Activated naive CD4-positive, alpha-beta T cell treated with anti-CD3 and anti-CD28 coated beads, Interleukin-2, amount 50 U/mL, for 24 hours (primary cell): Measurements from ENCODE around the gene NCF4.

Source experiments
- H3K27ac Mint-ChIP-seq: one replicate; pipeline ENCODE4 v1.8.0; 2021; ENCODE audit warnings: mild to moderate bottlenecking, mixed read lengths
- H3K27me3 Mint-ChIP-seq: one replicate; pipeline ENCODE4 v1.8.0; 2021; ENCODE audit warnings: mixed read lengths
- H3K36me3 Mint-ChIP-seq: one replicate; pipeline ENCODE4 v1.8.0; 2021; ENCODE audit warnings: mixed read lengths
- H3K4me1 Mint-ChIP-seq: one replicate; pipeline ENCODE4 v1.8.0; 2021; ENCODE audit warnings: mixed read lengths
- H3K4me3 Mint-ChIP-seq: one replicate; pipeline ENCODE4 v1.8.0; 2021; ENCODE audit warnings: mild to moderate bottlenecking, mixed read lengths
- H3K9me3 Mint-ChIP-seq: one replicate; pipeline ENCODE4 v1.8.0; 2021; ENCODE audit warnings: mixed read lengths

Gene NCF4

DNA sequence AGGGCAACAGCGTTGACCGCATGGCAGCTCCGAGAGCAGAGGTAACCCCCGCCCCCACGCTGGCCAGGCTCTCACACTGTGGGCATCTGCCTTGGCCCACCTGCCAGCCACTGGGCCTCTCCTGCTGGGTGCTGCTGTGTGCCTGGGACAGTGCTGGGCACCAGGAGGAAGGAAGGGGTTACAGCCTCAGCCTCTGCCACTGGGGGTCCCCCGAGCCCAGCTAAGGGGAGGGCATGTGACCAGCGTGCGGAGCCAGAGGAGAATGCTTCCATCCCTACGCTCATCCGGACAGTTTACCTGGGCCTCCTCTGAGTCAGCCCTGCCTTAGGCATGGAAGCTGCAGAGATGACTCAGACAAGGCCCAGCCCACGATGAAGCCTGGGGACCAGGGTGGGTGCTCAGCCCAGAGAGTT is 10.9 kb downstream of the NCF4 start:
- Mint-ChIP-seq H3K27ac (no peak overlapping the region), H3K4me3 (no peak overlapping the region), H3K36me3 (no peaks in the 10 kb centered on the region), H3K9me3 (no peaks in the 10 kb centered on the region), H3K4me1 (peaks cover 4% of the 10 kb centered on the region), H3K27me3 (peaks cover 1% of the 10 kb centered on the region)

DNA sequence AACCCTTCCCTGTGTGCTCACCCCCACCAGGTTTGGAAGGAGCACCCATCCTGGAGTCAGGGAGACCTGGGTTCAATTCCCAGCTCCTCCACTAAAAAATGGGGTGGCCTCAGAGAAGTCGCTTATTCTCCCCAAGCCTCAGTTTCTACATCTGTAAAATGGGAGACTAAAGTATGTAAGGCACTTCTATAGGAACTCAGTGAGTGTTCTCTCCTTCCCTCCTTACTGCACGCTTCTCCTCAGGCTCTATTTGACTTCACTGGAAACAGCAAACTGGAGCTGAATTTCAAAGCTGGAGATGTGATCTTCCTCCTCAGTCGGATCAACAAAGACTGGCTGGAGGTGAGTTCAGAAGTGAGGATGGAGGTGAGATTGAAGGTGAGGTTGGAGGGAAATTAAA is 11.3 kb downstream of the NCF4 start:
- Mint-ChIP-seq H3K9me3 (no peaks in the 10 kb centered on the region), H3K4me3 (no peak overlapping the region), H3K27ac (no peak overlapping the region), H3K27me3 (peaks cover 1% of the 10 kb centered on the region), H3K36me3 (no peaks in the 10 kb centered on the region), H3K4me1 (peaks cover 4% of the 10 kb centered on the region)

DNA sequence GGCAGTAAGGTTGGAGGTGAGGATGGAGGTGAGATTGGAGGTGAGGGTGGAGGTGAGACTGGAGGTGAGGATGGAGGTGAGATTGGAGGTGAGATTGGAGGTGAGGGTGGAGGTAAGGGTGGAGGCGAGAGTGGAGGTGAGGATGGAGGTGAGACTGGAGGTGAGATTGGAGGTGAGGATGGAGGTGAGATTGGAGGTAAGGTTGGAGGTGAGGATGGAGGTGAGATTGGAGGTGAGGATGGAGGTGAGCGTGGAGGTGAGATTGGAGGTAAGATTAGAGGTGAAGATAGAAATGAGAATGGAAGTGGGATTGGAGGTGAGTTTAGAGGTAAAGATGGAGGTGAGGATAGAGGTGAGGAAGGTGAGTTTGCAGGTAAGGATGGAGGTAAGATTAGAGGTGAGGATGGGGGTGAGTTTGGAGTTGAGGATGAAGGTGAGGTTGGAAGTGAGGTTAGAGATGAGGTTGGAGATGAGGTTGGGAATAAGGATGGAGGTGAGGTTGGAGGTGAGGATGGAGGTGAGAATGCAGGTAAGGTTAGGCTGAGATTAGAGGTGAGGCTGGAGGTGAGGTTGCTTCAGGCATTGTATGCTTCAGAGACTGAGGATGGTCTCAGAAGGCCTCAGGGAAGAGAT is 12.2 kb downstream of the NCF4 start:
- H3K27ac Mint-ChIP-seq: no peak overlapping the region
- H3K36me3 Mint-ChIP-seq: no peaks in the 10 kb centered on the region
- H3K9me3 Mint-ChIP-seq: no peaks in the 10 kb centered on the region
- peaks cover 1% of the 10 kb centered on the region for H3K27me3 Mint-ChIP-seq
- H3K4me3 Mint-ChIP-seq: no peak overlapping the region
- H3K4me1 Mint-ChIP-seq: peaks cover 4% of the 10 kb centered on the region

DNA sequence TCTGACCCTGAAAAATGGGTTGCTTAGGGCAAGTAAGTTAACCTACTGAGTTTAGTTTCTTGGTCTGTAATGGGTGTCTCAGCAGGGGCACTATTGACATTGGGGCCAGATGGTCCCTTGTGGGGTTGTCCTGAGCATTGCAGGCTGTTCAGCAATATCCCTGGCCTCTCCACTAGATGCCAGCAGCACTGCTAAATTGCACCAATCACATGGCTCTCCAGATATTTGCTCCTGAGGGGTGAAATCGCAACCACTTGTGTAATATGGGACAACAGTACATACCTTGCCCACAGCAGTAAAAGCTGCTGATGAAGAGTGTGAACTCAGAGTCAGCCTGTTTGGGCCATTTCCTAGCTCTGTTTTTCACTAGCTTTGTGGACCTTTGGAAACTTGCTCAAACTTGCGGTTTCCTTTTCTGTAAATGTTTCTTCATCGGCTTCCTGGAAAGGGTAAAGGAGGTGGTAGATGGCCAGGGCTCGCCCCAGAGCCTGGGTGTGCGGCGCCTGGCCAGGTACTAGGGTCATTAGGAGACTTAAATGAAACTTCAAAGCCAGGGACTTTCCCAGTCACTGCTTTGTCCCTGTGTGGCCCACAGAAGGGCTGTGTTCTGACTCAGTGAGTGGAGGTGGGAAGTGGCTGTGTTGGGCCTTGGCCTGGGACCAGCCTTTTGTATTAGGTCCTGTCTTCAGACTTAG is 13.0 kb downstream of the NCF4 start:
- Mint-ChIP-seq H3K27ac (no peak overlapping the region), H3K4me3 (no peak overlapping the region), H3K36me3 (no peaks in the 10 kb centered on the region), H3K4me1 (peaks cover 4% of the 10 kb centered on the region), H3K27me3 (peaks cover 1% of the 10 kb centered on the region), H3K9me3 (no peaks in the 10 kb centered on the region)

DNA sequence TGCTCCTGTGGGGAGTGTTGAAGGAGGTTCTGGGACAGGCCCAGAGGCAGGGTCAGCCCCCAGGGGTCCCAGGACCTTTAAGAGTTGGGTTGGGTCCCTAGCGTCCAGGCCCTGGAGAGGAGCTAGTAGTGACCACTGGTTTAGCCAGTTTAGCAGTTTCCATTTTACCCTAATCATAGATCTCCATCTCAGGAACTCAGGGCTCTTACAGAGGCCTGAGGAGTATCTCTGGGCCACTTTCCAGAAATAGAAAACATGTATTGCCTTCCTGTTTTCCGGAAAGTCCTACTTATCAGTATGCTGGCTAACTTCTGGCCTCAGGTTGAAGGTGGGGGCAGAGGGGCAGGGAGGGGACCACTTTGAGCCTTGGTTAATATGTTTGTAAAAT is 13.5 kb downstream of the NCF4 start:
- no peak overlapping the region for H3K27ac Mint-ChIP-seq

DNA sequence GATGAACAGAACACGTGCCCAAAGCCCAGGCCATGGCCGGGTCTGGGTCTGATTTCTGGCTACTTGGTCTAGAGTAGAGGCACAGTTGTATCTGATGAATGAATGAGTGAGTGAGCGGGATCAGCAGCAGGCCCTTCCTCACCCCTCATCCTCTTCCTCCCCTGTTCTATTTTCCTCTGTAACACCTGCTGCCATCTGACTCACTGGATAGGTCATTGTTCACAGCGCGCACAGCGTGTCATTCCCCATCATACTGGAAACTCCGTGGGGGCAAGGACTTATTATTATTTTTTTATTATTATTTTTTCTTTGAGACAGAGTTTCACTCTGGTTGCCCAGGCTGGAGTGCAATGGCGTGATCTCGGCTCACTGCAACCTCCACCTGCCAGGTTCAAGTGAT is 13.9 kb downstream of the NCF4 start:
- Mint-ChIP-seq H3K27ac (no peak overlapping the region), H3K4me3 (no peak overlapping the region), H3K4me1 (peaks cover 4% of the 10 kb centered on the region)

More for the DNA sequence above, 13.5 kb downstream of the NCF4 start:
- Mint-ChIP-seq H3K9me3 (no peaks in the 10 kb centered on the region), H3K36me3 (no peaks in the 10 kb centered on the region), H3K4me1 (peaks cover 4% of the 10 kb centered on the region), H3K4me3 (no peak overlapping the region), H3K27me3 (peaks cover 1% of the 10 kb centered on the region)

DNA sequence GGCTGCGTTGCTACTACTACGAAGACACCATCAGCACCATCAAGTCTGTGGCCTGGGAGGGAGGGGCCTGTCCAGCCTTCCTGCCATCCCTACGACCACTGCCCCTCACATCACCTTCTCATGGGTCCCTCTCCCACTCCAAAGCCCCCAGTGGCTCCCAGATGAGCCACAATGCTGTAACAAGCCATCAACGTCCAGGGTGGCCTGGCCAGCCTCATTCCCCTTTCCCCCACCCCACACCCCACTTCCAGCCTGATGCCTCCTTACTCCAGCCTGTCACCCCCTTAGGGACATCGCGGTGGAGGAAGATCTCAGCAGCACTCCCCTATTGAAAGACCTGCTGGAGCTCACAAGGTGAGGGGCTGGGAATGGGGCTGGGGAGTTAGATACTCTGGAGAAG is 14.9 kb downstream of the NCF4 start:
- H3K36me3 Mint-ChIP-seq: no peaks in the 10 kb centered on the region
- H3K27me3 Mint-ChIP-seq: no peaks in the 10 kb centered on the region
- H3K4me3 Mint-ChIP-seq: no peak overlapping the region
- no peaks in the 10 kb centered on the region for H3K9me3 Mint-ChIP-seq
- peaks cover 4% of the 10 kb centered on the region for H3K4me1 Mint-ChIP-seq
- H3K27ac Mint-ChIP-seq: no peak overlapping the region

More for the DNA sequence above, 13.9 kb downstream of the NCF4 start:
- Mint-ChIP-seq H3K27me3 (peaks cover 1% of the 10 kb centered on the region), H3K9me3 (no peaks in the 10 kb centered on the region), H3K36me3 (no peaks in the 10 kb centered on the region)

DNA sequence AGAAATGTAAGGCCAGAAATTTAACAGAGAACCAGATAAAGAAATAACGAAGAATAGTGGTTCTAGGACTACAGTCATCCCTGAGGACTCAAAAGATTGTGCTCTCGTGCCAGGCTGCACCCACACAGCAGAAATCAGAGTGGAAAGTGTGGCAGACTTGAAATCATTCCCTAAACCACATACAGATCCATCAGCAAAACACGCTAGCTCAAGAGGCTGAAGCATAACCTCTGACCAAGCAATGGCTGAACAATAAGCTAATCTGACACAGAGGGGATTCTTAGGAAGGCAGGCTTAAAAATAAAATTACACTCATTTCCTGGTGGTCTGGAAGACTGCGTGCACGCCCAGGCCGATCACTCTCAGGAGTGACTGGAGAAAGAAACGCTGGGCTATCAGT is 19.0 kb downstream of the NCF4 start:
- H3K9me3 Mint-ChIP-seq: peaks cover 6% of the 10 kb centered on the region
- H3K4me3 Mint-ChIP-seq: no peak overlapping the region
- H3K27ac Mint-ChIP-seq: peak overlapping the region; percentile 68
- H3K27me3 Mint-ChIP-seq: no peaks in the 10 kb centered on the region
- peaks cover 3% of the 10 kb centered on the region for H3K36me3 Mint-ChIP-seq
- H3K4me1 Mint-ChIP-seq: peaks cover 8% of the 10 kb centered on the region

DNA sequence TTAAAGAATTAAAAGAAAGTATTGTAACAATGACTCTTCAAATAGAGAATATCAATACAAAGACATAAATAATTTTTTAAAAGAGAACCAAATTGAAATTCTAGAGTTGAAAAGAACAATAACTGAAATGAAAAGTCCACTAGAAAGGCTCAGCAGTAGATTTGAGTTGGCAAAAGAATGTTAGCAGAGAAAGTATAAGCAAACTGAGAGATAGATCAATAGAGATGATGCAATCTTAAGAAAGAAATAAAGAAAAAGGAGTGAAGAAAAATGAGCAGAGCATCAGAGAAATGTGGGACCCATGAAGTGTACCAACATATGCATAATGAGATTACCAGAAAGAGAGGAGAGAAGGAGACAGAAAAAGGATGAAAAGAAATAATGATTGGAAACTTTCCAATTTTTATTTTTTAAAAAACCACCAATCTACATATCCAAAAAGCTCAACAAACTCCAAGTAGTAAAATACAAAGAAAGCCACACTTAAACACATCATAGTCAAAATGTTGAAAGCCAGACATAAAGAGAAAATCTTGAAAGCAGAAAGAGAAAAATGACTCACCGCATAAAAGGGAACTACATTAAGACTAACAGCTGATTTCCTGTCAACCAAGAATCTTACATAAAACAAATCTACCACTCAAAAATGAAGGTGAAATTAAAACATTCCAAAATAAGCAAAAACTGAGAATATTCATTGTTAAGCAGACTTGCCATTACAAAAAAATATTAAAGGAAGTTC is 20.9 kb downstream of the NCF4 start:
- Mint-ChIP-seq H3K9me3 (peaks cover 6% of the 10 kb centered on the region), H3K4me1 (peaks cover 8% of the 10 kb centered on the region), H3K27ac (peak overlapping the region; percentile 66), H3K4me3 (peak overlapping the region; percentile 3), H3K27me3 (peaks cover 3% of the 10 kb centered on the region), H3K36me3 (peaks cover 3% of the 10 kb centered on the region)

DNA sequence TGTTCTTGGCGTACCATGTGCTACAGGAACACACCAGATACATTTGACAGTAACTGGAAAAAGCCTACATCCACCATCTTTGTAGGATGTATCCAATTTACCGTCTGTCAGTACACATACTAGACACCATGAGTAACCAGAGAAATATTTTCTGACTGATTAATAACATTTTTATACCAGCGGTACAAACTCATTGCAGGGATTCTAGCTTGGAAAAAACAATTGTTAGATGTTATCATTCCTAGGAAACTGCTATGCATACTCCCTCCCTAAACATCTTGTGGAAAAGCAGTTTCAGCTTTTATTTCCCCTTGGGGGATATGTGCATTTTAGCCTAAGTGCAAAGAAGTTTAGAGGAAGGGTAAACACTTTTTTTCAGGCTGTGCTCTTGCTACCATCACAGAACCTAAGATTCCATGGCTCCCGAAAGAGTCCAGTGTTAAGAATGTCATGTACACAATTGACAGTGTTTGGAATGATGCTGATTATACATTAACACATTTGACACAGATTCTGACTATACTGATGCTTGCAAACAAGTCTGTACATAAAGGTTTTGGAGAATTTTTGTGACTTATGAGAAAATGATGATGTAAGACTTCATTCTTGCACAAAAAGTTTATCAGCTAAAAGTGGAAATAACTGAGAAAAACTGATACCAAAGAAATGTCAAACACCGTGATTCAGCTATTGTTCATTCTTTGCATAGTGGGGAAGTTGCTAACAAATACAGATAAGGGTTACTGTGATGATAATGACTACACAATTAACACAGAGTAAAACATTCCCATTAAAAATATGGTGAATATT is 23.7 kb downstream of the NCF4 start:
- Mint-ChIP-seq H3K4me3 (no peak overlapping the region), H3K4me1 (peaks cover 8% of the 10 kb centered on the region), H3K9me3 (peaks cover 6% of the 10 kb centered on the region), H3K27me3 (peaks cover 5% of the 10 kb centered on the region), H3K36me3 (peaks cover 3% of the 10 kb centered on the region), H3K27ac (no peak overlapping the region)

DNA sequence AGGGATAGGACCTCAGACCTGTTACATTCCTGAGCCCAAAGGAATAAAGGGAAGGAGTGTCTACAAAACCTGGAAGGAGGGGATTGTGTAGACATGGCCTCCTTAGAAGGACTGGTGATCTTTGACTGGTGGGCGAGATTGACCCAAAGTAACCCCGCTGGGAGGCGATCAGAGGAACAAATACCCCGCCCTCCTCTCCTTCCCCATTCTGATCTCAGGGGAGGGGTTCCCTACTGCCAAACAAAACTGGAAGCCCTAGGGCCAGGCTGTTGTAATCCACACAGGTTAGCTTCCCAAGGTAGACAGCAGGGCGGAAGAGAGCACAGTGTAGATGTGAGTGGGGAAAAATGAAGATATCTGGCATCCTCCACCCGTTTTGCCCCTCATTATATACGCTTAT is 24.7 kb downstream of the NCF4 start:
- H3K27ac Mint-ChIP-seq: no peak overlapping the region
- no peak overlapping the region for H3K4me3 Mint-ChIP-seq
- H3K4me1 Mint-ChIP-seq: peaks cover 8% of the 10 kb centered on the region
- peaks cover 3% of the 10 kb centered on the region for H3K36me3 Mint-ChIP-seq
- peaks cover 5% of the 10 kb centered on the region for H3K27me3 Mint-ChIP-seq
- H3K9me3 Mint-ChIP-seq: peaks cover 6% of the 10 kb centered on the region

DNA sequence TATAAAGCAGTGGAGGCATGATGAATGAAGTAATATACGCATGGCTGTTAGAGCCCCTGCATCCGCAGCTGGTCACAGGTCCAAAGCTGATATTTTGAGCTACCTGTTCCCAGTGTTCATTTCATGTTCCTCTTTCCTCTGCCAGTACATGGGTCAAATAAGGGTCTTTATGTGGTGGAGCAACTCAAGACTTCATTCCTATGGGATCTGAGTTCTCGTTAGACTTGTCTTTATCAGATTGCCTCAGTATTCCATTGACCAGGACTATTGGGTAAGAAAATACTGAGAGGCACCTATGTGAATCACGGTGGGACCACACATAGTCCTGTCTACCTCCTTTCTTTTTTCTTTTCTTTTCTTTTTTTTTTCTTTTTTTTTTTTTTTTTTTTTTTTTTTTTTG is 25.2 kb downstream of the NCF4 start:
- H3K27ac Mint-ChIP-seq: no peak overlapping the region
- peaks cover 6% of the 10 kb centered on the region for H3K9me3 Mint-ChIP-seq
- H3K27me3 Mint-ChIP-seq: peaks cover 5% of the 10 kb centered on the region
- peaks cover 8% of the 10 kb centered on the region for H3K4me1 Mint-ChIP-seq
- H3K36me3 Mint-ChIP-seq: peaks cover 3% of the 10 kb centered on the region
- H3K4me3 Mint-ChIP-seq: no peak overlapping the region

DNA sequence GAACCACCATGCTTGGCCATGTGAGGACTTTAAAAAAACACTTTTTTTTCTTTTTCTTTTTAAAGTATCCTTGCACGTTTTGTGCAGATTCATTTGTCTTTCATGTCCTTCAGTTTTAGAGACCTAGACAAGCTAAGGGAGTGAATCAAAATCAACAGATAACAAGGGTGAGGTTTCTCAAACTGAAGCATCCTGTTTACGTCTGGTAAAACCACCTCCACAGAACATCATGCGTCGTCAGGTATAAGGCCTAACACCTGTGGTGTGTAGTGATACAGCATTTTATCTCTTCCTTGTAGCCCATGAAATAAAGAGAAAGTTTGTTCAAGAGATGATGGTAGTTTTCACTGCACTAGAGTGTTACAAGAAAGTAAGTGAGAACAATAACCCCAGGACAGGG is 26.4 kb downstream of the NCF4 start:
- Mint-ChIP-seq H3K4me3 (no peak overlapping the region), H3K27me3 (peaks cover 7% of the 10 kb centered on the region), H3K4me1 (no peaks in the 10 kb centered on the region), H3K27ac (no peak overlapping the region), H3K36me3 (no peaks in the 10 kb centered on the region), H3K9me3 (no peaks in the 10 kb centered on the region)

DNA sequence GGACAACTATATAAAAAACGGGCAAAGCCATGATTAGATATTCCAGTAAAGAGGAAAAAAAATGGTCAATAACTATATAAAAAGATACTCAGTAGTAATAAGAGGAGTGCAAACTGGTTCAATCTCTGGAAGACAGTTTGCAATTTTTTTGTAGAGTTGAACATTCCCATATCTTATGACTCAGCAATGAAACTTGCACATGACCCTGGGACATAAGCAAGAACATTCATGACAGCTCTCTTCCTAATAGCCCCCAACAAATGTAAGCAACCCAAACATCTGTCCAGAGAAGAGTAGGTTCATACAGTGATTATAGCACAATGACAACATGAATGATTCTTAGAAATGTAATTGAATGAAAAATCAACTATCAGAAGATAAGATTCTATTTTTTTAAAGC is 30.8 kb downstream of the NCF4 start:
- Mint-ChIP-seq H3K27ac (peak overlapping the region; percentile 25), H3K27me3 (peaks cover 4% of the 10 kb centered on the region), H3K9me3 (peaks cover 6% of the 10 kb centered on the region)

DNA sequence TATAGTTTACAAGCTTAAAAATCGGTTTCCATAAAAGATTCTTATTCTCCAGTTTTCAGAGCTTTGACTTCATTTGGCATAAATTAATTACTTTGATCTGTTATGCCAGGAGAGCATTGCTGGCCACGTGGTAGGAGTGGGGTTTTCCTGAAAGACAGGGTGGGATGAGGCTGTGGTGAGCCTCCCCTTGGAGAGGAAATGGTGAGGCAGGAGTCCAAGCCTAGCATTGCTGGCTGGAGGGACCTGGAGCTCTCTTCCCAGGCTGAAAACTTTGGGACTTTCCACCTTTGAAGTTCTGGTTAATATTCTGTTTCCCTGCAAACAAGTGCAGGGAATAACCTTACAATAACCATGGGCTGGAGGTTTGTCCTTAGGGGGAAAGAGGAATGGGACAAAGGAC is 31.5 kb downstream of the NCF4 start:
- Mint-ChIP-seq H3K27me3 (peaks cover 3% of the 10 kb centered on the region), H3K4me1 (no peaks in the 10 kb centered on the region), H3K27ac (no peak overlapping the region), H3K36me3 (peaks cover 3% of the 10 kb centered on the region), H3K4me3 (no peak overlapping the region), H3K9me3 (peaks cover 6% of the 10 kb centered on the region)

More for the DNA sequence above, 30.8 kb downstream of the NCF4 start:
- H3K4me1 Mint-ChIP-seq: no peaks in the 10 kb centered on the region
- no peak overlapping the region for H3K4me3 Mint-ChIP-seq
- peaks cover 3% of the 10 kb centered on the region for H3K36me3 Mint-ChIP-seq
